H1 (cell line): ENCODE results near the gene PAIP2. TPM values are rescaled to one million over a fixed set of nuclear protein-coding genes. Genes with fewer than 3 reads are reported as not detected.

Source experiments
- CBX8 ChIP-seq: fragments of 300-800, 300-1000 bp; sonication (generic); IDR thresholded peaks from 2 replicates; pipeline ENCODE4 v1.7.1; 2016; ENCODE audit warnings: low read depth, low read length, borderline replicate concordance
- EP300 ChIP-seq, 2 experiments: IDR thresholded peaks; 1 replicate in 1 of 2; 2 replicates in 1 of 2; pipeline ENCODE4 v1.6.1; 2011 to 2012; ENCODE audit warnings: low read depth in 2 of 2, low read length in 2 of 2, mild to moderate bottlenecking in 2 of 2, borderline replicate concordance in 1 of 2, inconsistent platforms in 1 of 2, moderate library complexity in 1 of 2
- POLR2A ChIP-seq, 2 experiments: IDR thresholded peaks; 1 replicate in 1 of 2; 2 replicates in 1 of 2; pipeline ENCODE4 v1.6.1; 2011; ENCODE audit warnings: low read depth in 2 of 2, low read length in 2 of 2, mild to moderate bottlenecking in 2 of 2; ENCODE audit errors: control extremely low read depth in 1 of 2
- SP4 ChIP-seq: IDR thresholded peaks from 2 replicates; pipeline ENCODE4 v1.6.1; 2012; ENCODE audit warnings: low read length, inconsistent platforms
- SRF ChIP-seq: IDR thresholded peaks from 2 replicates; pipeline ENCODE4 v1.6.1; 2011; ENCODE audit warnings: mild to moderate bottlenecking, low read depth, low read length, moderate library complexity
- TBP ChIP-seq: IDR thresholded peaks from 2 replicates; pipeline ENCODE4 v1.6.1; 2011; ENCODE audit warnings: low read depth, low read length, improper control_type of control experiment
- polyA plus RNA-seq, 7 experiments: library from polyadenylated mRNA; depleted of rRNA in 3 of 7; stranded (reverse) in 5 of 7; unstranded in 2 of 7; fragments of >200 nt in 5 of 7; fragments of 200-250 nt in 2 of 7; gene quantifications; 1 replicate in 5 of 7; 2 replicates in 1 of 7; 4 replicates in 1 of 7; pipeline versions ENCODE4 v1.2.1 to v1.2.3, GENCODE V29; 2011 to 2013; ENCODE audit warnings: missing spikeins in 2 of 7, mixed read lengths in 2 of 7
- total RNA-seq: library from RNA; stranded (reverse); fragmentation: NEBNext Ultra II Directional; extraction: Animal tissue kit (Norgen Biotek cat#: 25700); gene quantifications from 2 replicates; pipeline ENCODE4 v1.2.1, GENCODE V29; 2021

Gene PAIP2
- total and polyA plus RNA-seq, 2 of the 8 experiments (the other 6 are each of a cell fraction or from before 2014, with no cell fraction given): 87.6 to 162 TPM

- TF ChIP-seq CBX8 (no peak), POLR2A (IDR thresholded peaks at IDR 0.05; ENCODE audit: control extremely low read depth in 1 of 2, low read depth in 2 of 2, low read length in 2 of 2) (no peak), SP4 (no peak), TBP (no peak), EP300 (IDR thresholded peaks at IDR 0.05; ENCODE audit: borderline replicate concordance in 1 of 2, low read depth in 2 of 2, low read length in 2 of 2) (no peak), SRF (no peak)
- TF ChIP-seq, all 59 proteins: peak for 0
Measured at GRCh38 chr5:139401546-139401945, 59.9 kb downstream of the PAIP2 start (continued).
